Caco-2 (cell line): ENCODE results near the gene CYGB. TPM values are rescaled to one million over a fixed set of nuclear protein-coding genes. Genes with fewer than 3 reads are reported as not detected.
"Not testable (repeated sequence)": the region's sequence is repeated elsewhere in the genome, so short reads cannot be mapped to it uniquely, and the experiment has no call there.

Source experiments
- BruUV-seq: library from RNA; stranded (reverse); fragments of 400-500 nt; replicated peaks from 2 replicates; lab custom pipeline; 2021; lab: Mats Ljungman, UMichigan
- CTCF ChIA-PET: fragments of 300-600 bp; sonication (Branson Sonifier 250); formaldehyde crosslinking; loops from one replicate; lab custom pipeline; 2022; ENCODE audit warnings: antibody characterized with exemption; lab: Charles Lee
- POLR2A ChIA-PET: fragments of 300-600 bp; sonication (Branson Sonifier 250); formaldehyde crosslinking; loops from one replicate; lab custom pipeline; 2022; ENCODE audit warnings: antibody characterized with exemption; lab: Charles Lee
- DNase-seq, 2 experiments: peaks; one replicate each; pipeline versions ENCODE4 v3.0.0 to v3.0.0-alpha.2; 2020 to 2022
- H3K27me3 ChIP-seq: replicated peaks from 2 replicates; pipeline ENCODE4 v1.6.0; 2011; ENCODE audit warnings: low read length; ENCODE audit not compliant: control insufficient read depth, insufficient read depth
- H3K36me3 ChIP-seq: 2 replicates; pipeline ENCODE4 v1.5.1; 2011; ENCODE audit warnings: low read length; ENCODE audit not compliant: control insufficient read depth, insufficient read depth
- H3K4me1 ChIP-seq: fragments of 250-450 bp; sonication (Bioruptor Pico); 2 replicates; pipeline ENCODE4 v1.5.1; 2020; ENCODE audit warnings: mild to moderate bottlenecking
- H3K4me3 ChIP-seq: 2 replicates; pipeline ENCODE4 v1.5.1; 2011; ENCODE audit warnings: low read depth, mild to moderate bottlenecking, control low read depth, low read length
- H3K9me3 ChIP-seq: fragments of 250-450 bp; sonication (Bioruptor Pico); 2 replicates; pipeline ENCODE4 v1.5.1; 2020; ENCODE audit warnings: mild to moderate bottlenecking, moderate library complexity
- H3K27ac Mint-ChIP-seq: one replicate; pipeline ENCODE4 v1.8.0; 2022; ENCODE audit warnings: mixed read lengths; ENCODE audit not compliant: unreplicated experiment
- H3K27me3 Mint-ChIP-seq: one replicate; pipeline ENCODE4 v1.8.0; 2022; ENCODE audit warnings: mixed read lengths; ENCODE audit not compliant: insufficient read depth, unreplicated experiment
- H3K36me3 Mint-ChIP-seq: one replicate; pipeline ENCODE4 v1.8.0; 2022; ENCODE audit warnings: mild to moderate bottlenecking, mixed read lengths; ENCODE audit not compliant: insufficient read depth, unreplicated experiment
- H3K4me1 Mint-ChIP-seq: one replicate; pipeline ENCODE4 v1.8.0; 2022; ENCODE audit warnings: low read depth, mixed read lengths; ENCODE audit not compliant: unreplicated experiment
- H3K4me3 Mint-ChIP-seq: one replicate; pipeline ENCODE4 v1.8.0; 2022; ENCODE audit warnings: mild to moderate bottlenecking, moderate library complexity, mixed read lengths; ENCODE audit not compliant: unreplicated experiment
- H3K9me3 Mint-ChIP-seq: one replicate; pipeline ENCODE4 v1.8.0; 2022; ENCODE audit warnings: mixed read lengths; ENCODE audit not compliant: unreplicated experiment
- intact Hi-C: fragments of 100-400 bp; cut with micrococcal nuclease; formaldehyde crosslinking; loops from one replicate; pipeline ENCODE4 v1.10.0; 2022; ENCODE audit not compliant: unreplicated experiment
- total RNA-seq: library from RNA; stranded (reverse); gene quantifications from 2 replicates; pipeline ENCODE4 v1.2.3, GENCODE V29; 2022
- TF ChIP-seq, protein P1 (sequence below), 2 experiments: fragments of 200-600 bp in 1 of 2; IDR thresholded peaks; 1 replicate in 1 of 2; 2 replicates in 1 of 2; pipeline versions ENCODE4 v1.5.1 to v1.8.0; 2011 to 2022; ENCODE audit warnings: antibody characterized with exemption in 1 of 2, control low read depth in 1 of 2, inconsistent platforms in 1 of 2, low read depth in 1 of 2, low read length in 1 of 2, mild to moderate bottlenecking in 1 of 2, moderate library complexity in 1 of 2; ENCODE audit not compliant: insufficient read depth in 1 of 2, severe bottlenecking in 1 of 2, unreplicated experiment in 1 of 2

CYGB gene
- total RNA-seq, 1 experiment from 2014 or later, result 0.32 TPM

DNA sequence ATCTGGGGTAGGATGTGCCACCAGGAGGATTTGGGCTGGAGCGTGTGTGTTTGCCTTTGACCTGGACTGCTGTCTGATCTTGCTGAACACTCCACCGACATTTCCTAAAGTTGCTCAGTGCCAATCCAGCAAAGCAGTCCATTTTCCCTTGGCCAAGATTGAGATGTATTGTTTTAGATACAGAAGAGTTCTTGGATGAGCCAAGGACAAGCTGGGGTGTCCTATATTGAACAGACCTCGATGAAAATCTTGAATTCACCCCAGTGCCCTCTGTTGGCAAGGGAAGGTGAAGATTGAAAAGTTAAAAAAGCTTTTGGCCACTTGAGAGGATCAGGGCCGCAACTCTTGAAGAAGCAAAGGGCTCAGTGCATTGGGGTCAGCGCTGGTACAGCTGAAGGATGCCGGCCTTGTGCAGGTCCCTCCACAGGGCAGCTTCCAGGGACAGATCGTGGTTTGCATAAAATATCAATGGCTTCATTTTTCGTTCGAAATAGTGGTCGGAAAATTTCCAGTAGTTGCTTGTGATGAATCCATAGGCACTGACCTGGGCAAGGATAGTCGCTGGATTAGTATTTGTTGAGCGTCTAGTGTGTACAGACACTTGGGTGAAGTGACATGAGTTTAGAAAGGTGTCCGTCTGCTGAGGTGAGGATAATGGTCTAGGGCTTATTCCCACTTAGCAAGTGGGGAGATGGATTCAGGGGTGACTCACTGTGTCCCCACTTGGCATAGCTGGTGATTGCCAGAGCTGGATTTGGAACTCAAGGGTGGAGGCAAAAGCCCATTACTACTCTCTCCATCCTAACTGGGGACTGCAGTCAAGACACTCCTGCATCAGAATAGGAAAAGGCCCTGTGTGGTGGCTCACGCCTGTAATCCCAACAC lies 28.5 kb upstream of the CYGB start:
- TF ChIP-seq, protein P1, sequence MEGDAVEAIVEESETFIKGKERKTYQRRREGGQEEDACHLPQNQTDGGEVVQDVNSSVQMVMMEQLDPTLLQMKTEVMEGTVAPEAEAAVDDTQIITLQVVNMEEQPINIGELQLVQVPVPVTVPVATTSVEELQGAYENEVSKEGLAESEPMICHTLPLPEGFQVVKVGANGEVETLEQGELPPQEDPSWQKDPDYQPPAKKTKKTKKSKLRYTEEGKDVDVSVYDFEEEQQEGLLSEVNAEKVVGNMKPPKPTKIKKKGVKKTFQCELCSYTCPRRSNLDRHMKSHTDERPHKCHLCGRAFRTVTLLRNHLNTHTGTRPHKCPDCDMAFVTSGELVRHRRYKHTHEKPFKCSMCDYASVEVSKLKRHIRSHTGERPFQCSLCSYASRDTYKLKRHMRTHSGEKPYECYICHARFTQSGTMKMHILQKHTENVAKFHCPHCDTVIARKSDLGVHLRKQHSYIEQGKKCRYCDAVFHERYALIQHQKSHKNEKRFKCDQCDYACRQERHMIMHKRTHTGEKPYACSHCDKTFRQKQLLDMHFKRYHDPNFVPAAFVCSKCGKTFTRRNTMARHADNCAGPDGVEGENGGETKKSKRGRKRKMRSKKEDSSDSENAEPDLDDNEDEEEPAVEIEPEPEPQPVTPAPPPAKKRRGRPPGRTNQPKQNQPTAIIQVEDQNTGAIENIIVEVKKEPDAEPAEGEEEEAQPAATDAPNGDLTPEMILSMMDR (IDR thresholded peaks at IDR 0.05; ENCODE audit: insufficient read depth in 1 of 2, low read depth in 1 of 2, low read length in 1 of 2, severe bottlenecking in 1 of 2, unreplicated experiment in 1 of 2), result no peak
- CTCF ChIA-PET, result interaction anchor here (0.8 to 2.9 kb wide), 3 partner anchors 47 to 113 kb away, joined by 3 to 10 read pairs (median 3); partner anchors contain the start of gene UBE2O
- Mint-ChIP-seq H3K4me1 (peaks cover 15% of the 10 kb centered on the region), H3K27me3 (no peaks in the 10 kb centered on the region), H3K36me3 (peaks cover 94% of the 10 kb centered on the region), H3K4me3 (no peak overlapping the region), H3K9me3 (no peaks in the 10 kb centered on the region), H3K27ac (no peak overlapping the region)
- no TSS peak for BruUV-seq
- POLR2A ChIA-PET, result interaction anchor here (0.6 to 1.0 kb wide), 4 partner anchors 9 to 641 kb away, joined by 3 to 6 read pairs (median 4); no protein-coding TSS in a partner anchor
- DNase-seq, result no peak
- Histone ChIP-seq H3K4me1 (peaks cover 18% of the 10 kb centered on the region), H3K36me3 (peaks cover 8% of the 10 kb centered on the region), H3K4me3 (no peak overlapping the region), H3K27me3 (no peaks in the 10 kb centered on the region), H3K9me3 (no peaks in the 10 kb centered on the region)
- intact Hi-C loops, result no loop called here

GRCh38 chr17:76564991-76565727 lies 27.6 kb upstream of the CYGB start:
- H3K4me3 ChIP-seq, H3K27me3 Mint-ChIP-seq, H3K9me3 ChIP-seq, intact Hi-C loops, H3K4me1 ChIP-seq, H3K27me3 ChIP-seq, H3K36me3 ChIP-seq, DNase-seq, BruUV-seq, H3K27ac Mint-ChIP-seq, H3K9me3 Mint-ChIP-seq, H3K4me3 Mint-ChIP-seq, POLR2A ChIA-PET: not testable (repeated sequence)
- Mint-ChIP-seq H3K4me1 (peaks cover 15% of the 10 kb centered on the region), H3K36me3 (peaks cover 96% of the 10 kb centered on the region)
- CTCF ChIA-PET, result interaction anchor here (2.9 kb wide), 1 partner anchor 59 kb away, joined by 10 read pairs; no protein-coding TSS in a partner anchor

- H3K4me3 ChIP-seq, H3K27me3 Mint-ChIP-seq, DNase-seq, H3K9me3 ChIP-seq, H3K4me3 Mint-ChIP-seq, H3K36me3 ChIP-seq, H3K9me3 Mint-ChIP-seq, CTCF ChIA-PET, H3K27me3 ChIP-seq, intact Hi-C loops, BruUV-seq, POLR2A ChIA-PET, H3K27ac Mint-ChIP-seq: not testable (repeated sequence)
- peaks cover 98% of the 10 kb centered on the region for H3K36me3 Mint-ChIP-seq
- H3K4me1 ChIP-seq, result peaks cover 18% of the 10 kb centered on the region
- H3K4me1 Mint-ChIP-seq, result peaks cover 19% of the 10 kb centered on the region
These were observed 25.9 kb upstream of the CYGB start for GRCh38 chr17:76563359-76563758.
